Urinary bladder (tissue), 4 donors: ENCODE results near the gene DNAJC28. TPM values are rescaled to one million over a fixed set of nuclear protein-coding genes. Genes with fewer than 3 reads are reported as not detected.
"Not testable (repeated sequence)": the region's sequence is repeated elsewhere in the genome, so short reads cannot be mapped to it uniquely, and the experiment has no call there.

Experiments
- DNase-seq: peaks from one replicate; pipeline ENCODE4 v3.0.0-alpha.2; 2015; ENCODE audit errors: extremely low spot score
- H3K27ac ChIP-seq: one replicate; pipeline ENCODE4 v1.5.1; 2013; ENCODE audit warnings: low read depth, mild to moderate bottlenecking, moderate library complexity
- H3K36me3 ChIP-seq: one replicate; pipeline ENCODE4 v1.6.1; 2013; ENCODE audit warnings: mild to moderate bottlenecking, moderate library complexity; ENCODE audit not compliant: insufficient read depth
- H3K4me1 ChIP-seq: one replicate; pipeline ENCODE4 v1.6.1; 2013; ENCODE audit warnings: mild to moderate bottlenecking, moderate library complexity; ENCODE audit not compliant: insufficient read depth
- H3K4me3 ChIP-seq: one replicate; pipeline ENCODE4 v1.5.1; 2013; ENCODE audit warnings: low read depth, low read length
- WGBS: extraction: QIAGEN DNeasy Blood & Tissue Kit; methylation state at CpG from one replicate; pipeline ENCODE4 v1.1.7; 2013; 5-methylcytosine and 5-hydroxymethylcytosine counted together
- polyA plus RNA-seq: library from polyadenylated mRNA; stranded (reverse); fragments of 200-250 nt; gene quantifications from one replicate; pipeline ENCODE4 v1.2.3, GENCODE V29; 2013
- total RNA-seq: library from RNA; depleted of rRNA; stranded (reverse); fragments of >200 nt; gene quantifications from one replicate; pipeline ENCODE4 v1.2.3, GENCODE V29; 2014
- donor health status: healthy with polysubstance abuse.
- donor health status: healthy.

DNAJC28 gene
- total and polyA plus RNA-seq, 2 donors, result 1.2 to 2.7 TPM

DNA sequence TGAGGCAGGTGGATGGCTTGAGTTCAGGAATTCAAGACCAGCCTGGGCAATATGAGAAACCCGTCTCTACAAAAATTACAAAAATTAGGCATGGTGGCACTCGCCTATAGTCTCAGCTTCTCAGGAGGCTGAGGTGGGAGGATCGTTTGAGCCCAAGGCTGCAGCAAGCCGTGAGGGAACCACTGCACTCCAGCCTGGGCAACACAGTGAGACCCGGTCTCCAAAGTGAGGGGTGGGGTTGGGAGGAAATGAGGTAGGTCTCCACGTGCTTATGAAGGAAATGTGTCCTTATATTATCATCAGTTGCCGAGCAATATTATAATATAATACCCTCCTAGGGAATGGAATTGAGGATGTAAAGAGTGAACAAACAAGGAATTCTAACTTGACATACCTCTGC lies 14.4 kb downstream of the DNAJC28 start:
- WGBS, result 92% methylated on average over 7 of the region's 7 CpGs
- no peak for DNase-seq
- H3K4me1 ChIP-seq, result no peaks in the 10 kb centered on the region
- no peak overlapping the region for H3K4me3 ChIP-seq
- H3K36me3 ChIP-seq, result no peaks in the 10 kb centered on the region
- no peak overlapping the region for H3K27ac ChIP-seq

DNA sequence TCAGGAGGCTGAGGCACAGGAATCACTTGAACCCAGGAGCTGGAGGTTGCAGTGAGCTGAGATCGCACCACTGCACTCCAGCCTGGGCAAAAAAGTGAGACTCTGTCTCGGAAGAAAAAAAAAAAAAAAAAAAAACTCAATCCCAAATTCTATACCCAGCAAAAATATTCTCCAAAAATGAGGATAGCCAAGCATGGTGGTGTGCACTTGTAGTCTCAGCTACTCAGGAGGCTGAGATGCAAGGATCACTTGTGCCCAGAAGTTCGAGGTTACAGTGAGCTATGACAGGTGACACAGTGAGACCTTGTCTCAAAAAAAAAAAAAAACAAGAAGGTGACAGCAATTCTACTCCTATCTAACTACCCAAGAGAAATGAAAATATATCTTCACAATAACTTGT lies 18.2 kb downstream of the DNAJC28 start:
- Histone ChIP-seq H3K27ac (no peak overlapping the region), H3K4me1 (no peaks in the 10 kb centered on the region)
- 95% methylated on average over 3 of the region's 3 CpGs for WGBS

DNA sequence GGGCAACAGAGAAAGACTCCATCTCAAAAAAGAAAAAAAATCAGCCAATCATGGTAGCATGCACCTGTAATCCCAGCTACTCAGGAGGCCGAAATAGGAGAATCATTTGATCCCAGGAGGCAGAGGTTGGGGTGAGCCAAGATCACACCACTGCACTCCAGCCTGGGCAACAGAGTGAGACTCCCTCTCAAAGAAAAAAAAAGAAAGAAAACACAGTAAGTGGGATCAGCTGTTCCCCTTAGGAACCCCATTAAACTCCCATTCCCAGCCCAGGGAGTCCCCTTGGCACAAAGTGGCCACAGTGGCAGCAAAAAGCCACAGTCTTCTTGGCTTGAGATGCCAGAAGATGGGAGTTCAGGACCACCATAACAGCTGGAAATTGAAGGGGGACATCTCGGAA lies 20.8 kb downstream of the DNAJC28 start:
- Histone ChIP-seq H3K4me3 (no peak overlapping the region), H3K4me1 (no peaks in the 10 kb centered on the region), H3K36me3 (no peaks in the 10 kb centered on the region), H3K27ac (no peak overlapping the region)
- 98% methylated on average over 2 of the region's 2 CpGs for WGBS
- DNase-seq, result no peak

More for the DNA sequence above, 18.2 kb downstream of the DNAJC28 start:
- H3K4me3 ChIP-seq, result no peak overlapping the region
- no peaks in the 10 kb centered on the region for H3K36me3 ChIP-seq
- no peak for DNase-seq

DNA sequence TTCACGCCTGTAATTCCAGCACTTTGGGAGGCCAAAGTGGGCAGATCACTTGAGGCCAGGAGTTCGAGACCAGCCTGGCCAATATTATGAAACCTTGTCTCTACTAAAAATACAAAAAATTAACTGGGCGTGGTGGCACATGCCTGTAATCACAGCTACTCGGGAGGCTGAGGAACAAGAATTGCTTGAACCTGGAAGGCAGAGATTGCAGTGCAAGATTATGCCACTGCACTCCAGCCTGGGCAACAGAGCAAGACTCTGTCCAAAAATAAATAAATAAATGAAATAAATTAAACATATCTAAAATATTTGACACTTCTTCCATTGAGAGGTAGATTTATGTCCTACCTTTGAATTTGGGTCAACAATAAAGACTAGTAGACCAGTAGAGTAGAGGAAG lies 22.3 kb downstream of the DNAJC28 start:
- DNase-seq, result not testable (repeated sequence)

DNA sequence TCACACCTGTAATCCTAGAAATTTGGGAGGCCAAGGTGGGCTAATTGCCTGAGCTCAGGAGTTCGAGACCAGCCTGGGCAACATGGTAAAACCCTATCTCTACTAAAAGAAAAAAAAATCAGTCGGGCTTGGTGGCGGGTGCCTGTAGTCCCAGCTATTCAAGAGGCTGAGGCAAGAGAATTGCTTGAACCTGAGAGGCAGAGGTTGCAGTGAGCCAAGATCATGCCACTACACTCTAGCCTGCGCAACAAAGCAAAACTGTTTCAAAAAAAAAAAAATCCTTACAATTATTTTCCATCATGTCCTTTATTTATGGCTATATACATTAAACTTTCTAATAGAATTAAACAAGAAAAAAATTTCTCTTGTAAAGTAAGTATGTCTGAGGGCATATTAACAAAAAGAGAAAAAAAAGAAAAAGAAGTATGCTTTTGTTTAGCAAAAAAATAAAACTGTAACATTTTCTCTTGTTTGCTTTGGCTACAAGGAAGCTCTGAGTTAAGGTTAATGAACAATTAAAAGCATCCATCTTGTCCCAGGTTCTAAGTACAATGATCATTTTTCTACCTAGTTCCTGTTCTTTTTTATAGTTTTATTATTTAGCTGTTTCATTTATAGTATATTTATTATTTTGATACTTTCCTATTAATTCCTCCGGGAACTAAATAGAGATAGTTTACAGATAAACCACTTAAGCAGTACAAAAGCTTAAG lies 29.8 kb downstream of the DNAJC28 start:
- Histone ChIP-seq H3K4me1 (no peaks in the 10 kb centered on the region), H3K36me3 (peaks cover 2% of the 10 kb centered on the region), H3K27ac (no peak overlapping the region), H3K4me3 (no peak overlapping the region)
- WGBS, result 92% methylated on average over 5 of the region's 5 CpGs
- no peak for DNase-seq

More for the DNA sequence above, 22.3 kb downstream of the DNAJC28 start:
- H3K4me1 ChIP-seq, H3K36me3 ChIP-seq, H3K4me3 ChIP-seq, H3K27ac ChIP-seq: not testable (repeated sequence)
- 97% methylated on average over 4 of the region's 4 CpGs for WGBS

DNA sequence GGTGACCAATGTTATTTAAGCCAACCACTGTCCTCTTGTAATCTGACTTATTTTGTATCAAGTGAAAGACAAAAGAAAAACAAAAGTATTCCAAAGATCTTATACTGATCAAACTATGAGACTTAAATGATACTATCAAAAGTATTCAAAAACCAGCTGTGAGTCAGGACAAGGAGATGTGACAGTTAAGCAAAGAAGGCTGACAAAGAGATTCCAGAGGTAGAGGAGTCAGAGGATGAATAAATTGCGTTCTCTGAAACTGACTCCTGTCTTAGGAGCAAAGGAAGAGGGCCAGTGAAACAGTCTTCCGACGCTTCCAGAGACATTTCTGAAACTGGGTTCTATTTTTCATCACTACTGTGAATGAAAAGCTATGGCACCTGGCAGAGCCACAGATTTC lies 32.7 kb downstream of the DNAJC28 start:
- no peaks in the 10 kb centered on the region for H3K4me1 ChIP-seq
- peaks cover 4% of the 10 kb centered on the region for H3K36me3 ChIP-seq
- no peak for DNase-seq
- H3K4me3 ChIP-seq, result no peak overlapping the region
- no peak overlapping the region for H3K27ac ChIP-seq
- WGBS, result 96% methylated on average over 3 of the region's 3 CpGs

DNA sequence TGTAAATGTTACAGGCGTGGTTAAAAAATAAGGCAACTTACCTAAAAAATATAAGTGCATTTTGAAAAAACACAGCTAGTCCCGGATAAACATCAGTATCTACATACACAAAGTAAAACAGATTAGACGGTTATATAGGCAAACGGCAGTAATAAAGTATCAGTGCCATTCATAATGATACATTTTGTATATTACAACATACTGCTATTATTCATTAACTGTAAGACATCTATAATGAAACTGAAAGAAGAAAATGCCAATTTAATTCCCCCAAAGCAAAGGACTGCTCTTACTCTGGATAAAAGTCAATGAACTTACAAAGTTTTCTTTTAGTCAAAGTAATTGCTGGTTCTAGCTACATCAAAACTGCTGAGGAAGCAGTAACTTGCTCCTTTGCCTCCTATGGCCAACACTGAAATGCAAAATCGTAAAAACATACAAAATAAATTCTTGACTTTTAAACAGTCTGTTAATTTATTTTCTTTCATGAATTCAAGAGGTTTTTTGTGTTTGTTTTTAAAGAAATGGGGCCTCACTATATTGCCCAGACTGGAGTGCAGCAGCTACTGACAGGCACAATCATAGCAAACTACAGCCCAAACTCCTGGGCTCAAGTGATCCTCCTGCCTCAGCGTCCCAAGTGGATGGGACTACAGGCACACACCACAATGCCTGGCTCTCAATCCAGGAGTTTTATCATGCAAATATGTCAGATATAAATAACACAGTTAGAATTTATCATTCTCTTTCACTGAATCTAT lies 35.6 kb downstream of the DNAJC28 start:
- no peak overlapping the region for H3K27ac ChIP-seq
- WGBS, result 79% methylated on average over 6 of the region's 6 CpGs
- no peaks in the 10 kb centered on the region for H3K4me1 ChIP-seq
- DNase-seq, result no peak
- peaks cover 4% of the 10 kb centered on the region for H3K36me3 ChIP-seq
- no peak overlapping the region for H3K4me3 ChIP-seq

DNA sequence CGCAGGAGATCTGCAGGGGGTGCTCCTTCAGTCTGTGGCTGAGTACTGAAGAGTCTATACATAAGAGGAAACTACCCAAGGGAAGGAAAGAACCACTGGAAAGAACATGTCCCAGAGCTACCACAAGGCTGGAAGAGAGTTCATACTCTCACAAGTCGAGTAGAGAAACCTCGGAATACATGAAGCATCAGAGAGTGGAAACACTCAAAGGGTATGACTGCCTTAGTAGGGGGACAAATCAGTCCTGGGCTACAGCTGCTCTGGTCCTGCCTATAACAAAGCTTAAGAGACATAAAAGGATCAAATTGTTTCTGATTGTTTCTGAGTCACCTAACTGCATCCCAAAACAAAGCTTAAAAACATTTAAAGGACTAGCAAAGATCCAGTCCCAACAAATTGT lies 39.2 kb downstream of the DNAJC28 start:
- peaks cover 2% of the 10 kb centered on the region for H3K36me3 ChIP-seq

DNA sequence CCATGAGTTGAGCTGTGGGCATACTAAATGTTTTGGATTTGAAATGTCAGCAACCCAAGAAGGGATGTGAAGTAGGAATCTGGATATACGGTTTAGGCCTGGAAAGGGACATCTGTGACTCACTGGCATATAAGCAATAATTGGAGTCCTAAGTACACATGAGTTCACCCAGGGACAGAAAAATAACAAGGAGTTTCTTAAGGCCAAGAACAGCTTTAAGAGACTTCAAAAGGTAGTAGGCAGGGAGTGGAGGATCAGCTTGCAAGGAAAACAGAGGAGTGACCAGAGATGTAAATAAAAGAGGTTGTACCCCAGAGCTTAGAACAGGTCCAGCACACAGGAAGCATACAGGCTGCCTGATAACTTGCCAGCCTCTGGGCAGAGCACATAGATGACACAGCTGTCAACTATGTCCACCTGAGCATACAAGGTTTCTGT lies 39.9 kb downstream of the DNAJC28 start:
- Histone ChIP-seq H3K36me3 (peaks cover 2% of the 10 kb centered on the region), H3K4me3 (no peak overlapping the region), H3K27ac (no peak overlapping the region), H3K4me1 (no peaks in the 10 kb centered on the region)
- WGBS, result 76% methylated on average over 1 of the region's 1 CpG
- no peak for DNase-seq

More for the DNA sequence above, 39.2 kb downstream of the DNAJC28 start:
- WGBS, result 90% methylated on average over 3 of the region's 3 CpGs
- Histone ChIP-seq H3K4me3 (no peak overlapping the region), H3K4me1 (no peaks in the 10 kb centered on the region), H3K27ac (no peak overlapping the region)
- no peak for DNase-seq

DNA sequence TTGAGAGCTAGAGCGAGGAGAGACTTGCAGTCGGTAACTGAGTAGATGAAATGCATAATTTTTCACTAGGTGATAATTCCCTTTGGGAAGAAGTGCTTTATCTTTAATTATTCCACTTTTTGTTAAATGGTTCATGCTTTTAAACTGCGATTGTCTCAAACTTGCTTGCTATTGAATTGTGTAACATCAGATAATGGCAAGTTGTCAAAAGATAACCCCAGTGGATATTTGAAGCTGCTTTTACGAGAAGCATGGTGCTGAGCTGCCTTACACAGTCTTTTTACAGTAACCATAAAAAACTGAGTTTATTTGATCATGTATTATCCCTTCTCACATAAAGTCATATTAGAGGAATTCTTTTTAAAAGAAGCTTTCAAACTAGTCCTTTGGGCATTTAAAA lies 41.9 kb downstream of the DNAJC28 start:
- DNase-seq, result no peak
- Histone ChIP-seq H3K4me3 (no peak overlapping the region), H3K27ac (no peak overlapping the region), H3K36me3 (peaks cover under 1% of the 10 kb centered on the region), H3K4me1 (no peaks in the 10 kb centered on the region)
- WGBS, result 67% methylated on average over 4 of the region's 4 CpGs

DNA sequence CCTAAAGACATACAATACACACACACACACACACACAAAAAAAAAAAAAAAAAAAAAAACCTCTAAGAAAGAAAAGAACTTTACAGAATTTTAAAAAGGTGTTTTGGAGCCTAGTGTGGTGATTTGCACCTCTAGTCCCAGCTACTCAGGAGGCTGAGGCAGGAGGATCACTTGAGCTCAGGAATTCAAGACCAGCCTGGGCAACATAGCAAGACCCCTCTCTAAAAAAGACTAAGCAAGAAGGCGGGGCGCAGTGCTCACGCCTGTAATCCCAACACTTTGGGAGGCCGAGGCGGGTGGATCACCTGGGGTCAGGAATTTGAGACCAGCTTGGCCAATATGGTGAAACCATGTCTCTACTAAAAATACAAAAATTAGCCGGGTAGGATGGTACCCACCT lies 44.9 kb downstream of the DNAJC28 start:
- H3K36me3 ChIP-seq, H3K4me1 ChIP-seq: not testable (repeated sequence)
- 96% methylated on average over 6 of the region's 6 CpGs for WGBS

DNA sequence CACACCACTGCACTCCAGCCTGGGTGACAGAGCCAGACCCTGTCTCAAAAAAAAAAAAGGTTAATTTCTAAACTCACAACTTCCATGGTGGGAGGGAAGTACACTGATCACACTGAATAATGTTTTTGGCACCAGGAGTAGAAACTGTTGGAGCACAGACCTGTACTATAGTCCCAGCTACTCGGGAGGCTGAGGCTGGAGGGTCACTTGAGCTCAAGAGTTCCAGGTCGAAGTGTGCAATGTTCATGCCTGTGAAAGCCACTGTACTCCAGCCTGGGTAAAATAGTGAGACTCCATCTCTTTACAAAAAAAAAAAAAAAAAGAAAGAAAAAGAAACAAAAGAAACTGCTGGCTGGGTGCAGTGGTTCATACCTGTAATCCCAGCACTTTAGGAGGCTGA lies 47.0 kb downstream of the DNAJC28 start:
- no peaks in the 10 kb centered on the region for H3K36me3 ChIP-seq
- no peak overlapping the region for H3K4me3 ChIP-seq
- H3K27ac ChIP-seq, result no peak overlapping the region
- no peaks in the 10 kb centered on the region for H3K4me1 ChIP-seq
- DNase-seq, result no peak
- 58% methylated on average over 2 of the region's 2 CpGs for WGBS

More for the DNA sequence above, 44.9 kb downstream of the DNAJC28 start:
- not testable (repeated sequence) for H3K4me3 ChIP-seq, H3K27ac ChIP-seq, DNase-seq

DNA sequence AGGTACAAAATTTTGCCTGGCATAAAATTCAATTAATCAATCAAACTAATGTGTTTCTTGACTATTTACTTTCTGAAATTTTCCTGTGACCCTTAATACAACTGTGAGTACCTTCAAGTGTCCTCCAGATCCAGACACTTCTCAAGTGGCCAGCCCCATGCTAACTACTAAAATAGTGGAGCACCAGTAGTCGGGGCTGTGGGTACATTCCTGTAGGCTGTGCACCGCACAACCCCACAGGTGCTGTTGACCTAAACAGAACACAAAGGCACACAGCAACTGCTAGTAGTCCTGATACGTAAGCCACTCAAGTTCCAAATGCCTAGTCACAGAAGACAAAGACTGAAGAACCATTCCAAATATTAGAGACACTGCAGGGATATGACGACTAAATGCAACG lies 48.3 kb downstream of the DNAJC28 start:
- H3K27ac ChIP-seq, result no peak overlapping the region
- DNase-seq, result no peak
- no peaks in the 10 kb centered on the region for H3K4me1 ChIP-seq
- H3K4me3 ChIP-seq, result no peak overlapping the region
- WGBS, result 79% methylated on average over 5 of the region's 5 CpGs
- no peaks in the 10 kb centered on the region for H3K36me3 ChIP-seq
